Measurements from ENCODE around the gene RAD51B. TPM values are rescaled to one million over a fixed set of nuclear protein-coding genes. Genes with fewer than 3 reads are reported as not detected.

The RAD51B gene
- total RNA-seq, 2 donors from 2014 or later: 22.8 to 33.8 TPM

DNA sequence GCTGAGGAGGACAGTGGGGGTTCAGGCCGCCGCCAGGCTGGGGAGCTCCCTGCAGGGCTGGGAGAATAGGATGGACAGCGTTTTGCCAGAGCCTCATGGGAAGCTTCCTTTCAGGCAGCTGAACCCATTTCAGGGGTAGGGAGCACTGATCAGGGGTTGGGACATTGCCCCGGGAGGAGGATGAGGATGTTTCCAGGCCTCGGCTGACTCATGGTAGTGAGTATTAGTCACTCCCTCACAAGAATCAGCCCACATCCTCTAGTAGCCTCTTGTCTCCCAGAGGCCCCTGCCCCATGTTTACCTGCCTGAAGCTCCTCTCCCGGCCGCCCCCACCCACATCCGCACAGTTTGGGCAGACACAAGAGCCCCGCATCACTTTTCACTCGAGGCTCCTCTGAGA is 883.5 kb downstream of the RAD51B start:
- peaks cover 12% of the 10 kb centered on the region for H3K9me3 Mint-ChIP-seq
- no peaks in the 10 kb centered on the region for H3K4me1 Mint-ChIP-seq
- TF ChIP-seq, protein P1, sequence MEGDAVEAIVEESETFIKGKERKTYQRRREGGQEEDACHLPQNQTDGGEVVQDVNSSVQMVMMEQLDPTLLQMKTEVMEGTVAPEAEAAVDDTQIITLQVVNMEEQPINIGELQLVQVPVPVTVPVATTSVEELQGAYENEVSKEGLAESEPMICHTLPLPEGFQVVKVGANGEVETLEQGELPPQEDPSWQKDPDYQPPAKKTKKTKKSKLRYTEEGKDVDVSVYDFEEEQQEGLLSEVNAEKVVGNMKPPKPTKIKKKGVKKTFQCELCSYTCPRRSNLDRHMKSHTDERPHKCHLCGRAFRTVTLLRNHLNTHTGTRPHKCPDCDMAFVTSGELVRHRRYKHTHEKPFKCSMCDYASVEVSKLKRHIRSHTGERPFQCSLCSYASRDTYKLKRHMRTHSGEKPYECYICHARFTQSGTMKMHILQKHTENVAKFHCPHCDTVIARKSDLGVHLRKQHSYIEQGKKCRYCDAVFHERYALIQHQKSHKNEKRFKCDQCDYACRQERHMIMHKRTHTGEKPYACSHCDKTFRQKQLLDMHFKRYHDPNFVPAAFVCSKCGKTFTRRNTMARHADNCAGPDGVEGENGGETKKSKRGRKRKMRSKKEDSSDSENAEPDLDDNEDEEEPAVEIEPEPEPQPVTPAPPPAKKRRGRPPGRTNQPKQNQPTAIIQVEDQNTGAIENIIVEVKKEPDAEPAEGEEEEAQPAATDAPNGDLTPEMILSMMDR (conservative IDR thresholded peaks at IDR 0.05): no peak

DNA sequence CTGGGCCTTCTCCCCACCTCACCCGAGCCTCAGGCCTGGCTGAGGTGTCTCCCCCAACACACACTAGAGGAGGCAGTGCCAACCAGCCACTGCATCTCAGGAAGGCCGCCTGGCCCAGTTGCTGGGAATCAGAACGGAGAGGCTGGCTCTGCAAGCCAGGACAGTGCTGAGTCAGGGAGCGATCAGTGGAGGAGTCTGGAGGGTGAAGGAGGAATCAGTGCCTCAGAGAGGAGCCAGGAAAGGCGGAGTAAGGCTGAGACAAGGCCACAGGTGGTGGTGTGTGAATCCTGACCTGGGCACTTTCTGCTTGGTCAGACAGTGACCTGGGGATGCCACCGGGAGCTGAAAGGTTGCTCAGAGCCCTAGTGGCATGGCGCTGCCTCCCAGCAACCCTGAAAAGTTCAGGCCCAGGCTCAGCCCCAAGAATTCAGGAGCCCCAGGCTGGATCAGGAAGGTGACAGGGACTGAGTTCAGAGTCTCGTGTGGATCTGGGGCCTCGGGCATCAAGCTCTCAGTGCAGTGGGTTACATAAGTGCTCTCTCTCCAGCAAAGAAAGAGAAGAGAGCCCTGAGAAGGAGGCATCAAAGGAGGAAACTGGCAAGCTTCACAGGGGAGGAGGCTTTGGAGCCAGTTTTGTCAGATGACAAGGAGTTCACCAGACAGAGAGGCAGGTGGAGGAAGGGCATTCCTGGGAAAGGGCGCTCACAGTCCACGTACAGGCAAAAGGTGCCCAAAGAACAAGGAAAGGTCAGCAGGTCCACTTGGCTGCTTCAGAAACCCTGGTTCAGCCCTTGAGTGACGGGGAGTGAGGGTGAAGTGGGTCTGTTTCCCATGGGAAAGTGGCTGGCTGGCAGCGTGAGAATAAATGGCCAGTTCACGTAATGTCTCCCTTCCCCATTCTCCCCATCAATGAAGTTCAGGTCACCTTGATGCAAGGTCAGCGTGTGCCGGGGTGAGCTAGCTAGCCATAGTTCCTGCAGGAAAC is 885.4 kb downstream of the RAD51B start:
- no peaks in the 10 kb centered on the region for H3K27me3 ChIP-seq (ENCODE audit: control insufficient read depth, insufficient read depth, low read length, poor library complexity, severe bottlenecking)
- H3K27ac Mint-ChIP-seq: no peak overlapping the region
- H3K9me3 ChIP-seq (ENCODE audit: control insufficient read depth, low read length): no peaks in the 10 kb centered on the region

More for the DNA sequence above, 883.5 kb downstream of the RAD51B start:
- H3K36me3 ChIP-seq (ENCODE audit: control insufficient read depth, insufficient read depth, low read length): no peaks in the 10 kb centered on the region
- no peak for DNase-seq
- H3K4me3 Mint-ChIP-seq: no peak overlapping the region
- H3K27ac Mint-ChIP-seq: no peak overlapping the region
- 85 to 89% methylated on average over 8 to 10 of the region's 10 CpGs for WGBS, 2 experiments (ENCODE audit: insufficient coverage in 1 of 2, insufficient read length in 1 of 2)
- H3K9ac ChIP-seq (ENCODE audit: extremely low read depth, low read length, poor library complexity, severe bottlenecking): no peak overlapping the region
- no peaks in the 10 kb centered on the region for H3K4me1 ChIP-seq (ENCODE audit: control insufficient read depth, insufficient read depth, low read length)
- H3K27me3 ChIP-seq (ENCODE audit: control insufficient read depth, insufficient read depth, low read length, poor library complexity, severe bottlenecking): no peaks in the 10 kb centered on the region
- H3K9me3 ChIP-seq (ENCODE audit: control insufficient read depth, low read length): no peaks in the 10 kb centered on the region
- peaks cover 5% of the 10 kb centered on the region for H3K27me3 Mint-ChIP-seq (ENCODE audit: insufficient read depth)
- no peak overlapping the region for H3K4me3 ChIP-seq (ENCODE audit: low read length)
- no peak overlapping the region for H3K27ac ChIP-seq (ENCODE audit: low read depth, low read length)
- H3K36me3 Mint-ChIP-seq (ENCODE audit: low read depth): no peaks in the 10 kb centered on the region

DNA sequence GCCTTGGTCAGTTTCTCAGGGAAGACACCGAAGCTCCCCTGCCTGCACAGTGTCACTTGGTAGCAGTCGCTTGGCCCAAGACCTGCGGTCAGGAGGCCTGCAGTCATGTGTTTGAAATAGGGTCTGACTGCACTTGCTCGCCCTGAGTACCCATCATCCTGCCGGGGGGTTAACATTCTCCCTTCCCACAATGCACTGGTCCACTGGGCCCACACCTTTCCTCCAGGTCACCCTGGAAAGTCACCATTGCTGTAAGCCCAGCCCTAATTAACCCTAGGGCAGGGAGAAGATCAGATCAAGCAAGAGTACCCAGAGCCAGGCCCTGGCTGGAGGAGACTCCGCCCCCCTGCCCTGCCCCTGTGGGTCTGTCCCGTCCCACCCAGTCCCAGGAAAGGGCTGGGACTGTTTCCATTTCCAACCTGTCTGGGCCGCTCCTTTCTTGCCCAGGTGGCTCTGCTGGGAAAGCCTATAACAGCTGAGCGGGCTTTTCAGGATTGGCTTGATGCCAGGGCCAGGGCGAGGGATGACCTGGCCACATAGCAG is 886.2 kb downstream of the RAD51B start:
- no peaks in the 10 kb centered on the region for H3K27me3 ChIP-seq (ENCODE audit: control insufficient read depth, insufficient read depth, low read length, poor library complexity, severe bottlenecking)
- TF ChIP-seq, protein P1 (conservative IDR thresholded peaks at IDR 0.05): no peak
- Mint-ChIP-seq H3K27me3 (ENCODE audit: insufficient read depth) (peaks cover 5% of the 10 kb centered on the region), H3K9me3 (peaks cover 5% of the 10 kb centered on the region), H3K36me3 (ENCODE audit: low read depth) (no peaks in the 10 kb centered on the region), H3K4me1 (no peaks in the 10 kb centered on the region), H3K27ac (no peak overlapping the region), H3K4me3 (no peak overlapping the region)
- 91 to 94% methylated on average over 6 to 10 of the region's 10 CpGs for WGBS, 2 experiments (ENCODE audit: insufficient coverage in 1 of 2, insufficient read length in 1 of 2)
- H3K36me3 ChIP-seq (ENCODE audit: control insufficient read depth, insufficient read depth, low read length): no peaks in the 10 kb centered on the region
- no peaks in the 10 kb centered on the region for H3K4me1 ChIP-seq (ENCODE audit: control insufficient read depth, insufficient read depth, low read length)
- H3K4me3 ChIP-seq (ENCODE audit: low read length): no peak overlapping the region
- no peaks in the 10 kb centered on the region for H3K9me3 ChIP-seq (ENCODE audit: control insufficient read depth, low read length)
- no peak overlapping the region for H3K9ac ChIP-seq (ENCODE audit: extremely low read depth, low read length, poor library complexity, severe bottlenecking)
- peak; percentile 52 for DNase-seq
- no peak overlapping the region for H3K27ac ChIP-seq (ENCODE audit: low read depth, low read length)

More for the DNA sequence above, 885.4 kb downstream of the RAD51B start:
- 92% methylated on average over 9 to 16 of the region's 16 CpGs for WGBS, 2 experiments (ENCODE audit: insufficient coverage in 1 of 2, insufficient read length in 1 of 2)
- Histone ChIP-seq H3K27ac (ENCODE audit: low read depth, low read length) (no peak overlapping the region), H3K4me3 (ENCODE audit: low read length) (no peak overlapping the region), H3K36me3 (ENCODE audit: control insufficient read depth, insufficient read depth, low read length) (no peaks in the 10 kb centered on the region), H3K9ac (ENCODE audit: extremely low read depth, low read length, poor library complexity, severe bottlenecking) (no peak overlapping the region), H3K4me1 (ENCODE audit: control insufficient read depth, insufficient read depth, low read length) (no peaks in the 10 kb centered on the region)
- no peaks in the 10 kb centered on the region for H3K4me1 Mint-ChIP-seq
- TF ChIP-seq, protein P1 (conservative IDR thresholded peaks at IDR 0.05): no peak
- H3K9me3 Mint-ChIP-seq: peaks cover 9% of the 10 kb centered on the region
- H3K36me3 Mint-ChIP-seq (ENCODE audit: low read depth): no peaks in the 10 kb centered on the region
- peaks cover 5% of the 10 kb centered on the region for H3K27me3 Mint-ChIP-seq (ENCODE audit: insufficient read depth)
- H3K4me3 Mint-ChIP-seq: no peak overlapping the region
- DNase-seq: peak; percentile 48

Data from endodermal cell (in vitro differentiated cells).